Testis (tissue), 3 donors: ENCODE measurements around the gene MCC. TPM values are rescaled to one million over a fixed set of nuclear protein-coding genes. Genes with fewer than 3 reads are reported as not detected.

ENCODE experiments used
- DNase-seq: peaks from one replicate; pipeline ENCODE4 v3.0.0-alpha.2; 2019
- H3K27ac ChIP-seq, 2 donors: fragments of 200-600 bp; sonication (generic); one replicate each; pipeline ENCODE4 v1.5.1; 2019
- H3K27me3 ChIP-seq: fragments of 200-600 bp; sonication (generic); one replicate; pipeline ENCODE4 v1.5.1; 2019
- H3K36me3 ChIP-seq: fragments of 200-600 bp; sonication (generic); one replicate; pipeline ENCODE4 v1.5.1; 2017; ENCODE audit warnings: low read depth; ENCODE audit errors: missing control alignments
- H3K4me1 ChIP-seq: fragments of 200-600 bp; sonication (generic); one replicate; pipeline ENCODE4 v1.5.1; 2019
- H3K4me3 ChIP-seq, 2 donors: fragments of 200-600 bp; sonication (generic); one replicate each; pipeline ENCODE4 v1.5.1; 2017 to 2019
- H3K9me3 ChIP-seq: fragments of 200-600 bp; sonication (generic); one replicate; pipeline ENCODE4 v1.5.1; 2017
- POLR2A ChIP-seq: fragments of 450-650 bp; IDR thresholded peaks from one replicate; pipeline ENCODE4 v1.6.1; 2017; ENCODE audit warnings: antibody characterized with exemption, mild to moderate bottlenecking, moderate library complexity
- WGBS, 2 donors: methylation state at CpG; one replicate each; pipeline ENCODE4 v1.1.5; 2018; 5-methylcytosine and 5-hydroxymethylcytosine counted together
- intact Hi-C: fragments of 100-400 bp; cut with DNase I; formaldehyde crosslinking; loops from one replicate; pipeline ENCODE4 v1.15.1; 2023; ENCODE audit warnings: low total_unique reads
- polyA plus RNA-seq: library from polyadenylated mRNA; stranded (reverse); fragments of 350-450 nt; fragmentation: Illumina TruSeq; extraction: RNeasy Lipid Tissue Mini Kit (QIAGEN cat#74804); gene quantifications from one replicate; pipeline ENCODE4 v1.2.3, GENCODE V29; 2014; ENCODE audit warnings: low read depth, low replicate concordance; ENCODE audit not compliant: insufficient read depth
- total RNA-seq, 2 donors: library from RNA; depleted of rRNA; stranded (reverse); fragments of >200 nt; gene quantifications; one replicate each; pipeline ENCODE4 v1.2.3, GENCODE V29; 2016
- TF ChIP-seq, protein P1 (sequence below), 3 experiments: fragments of 450-650 bp in 2 of 3; fragments of 200-600 bp in 1 of 3; sonication (generic) in 1 of 3; IDR thresholded peaks; one replicate each; pipeline ENCODE4 v1.5.1; 2016 to 2019; ENCODE audit warnings: antibody characterized with exemption in 3 of 3, mild to moderate bottlenecking in 2 of 3, moderate library complexity in 1 of 3

MCC gene
- total and polyA plus RNA-seq, 3 donors from 2014 or later: 7.1 to 23.7 (median 21.4) TPM

DNA sequence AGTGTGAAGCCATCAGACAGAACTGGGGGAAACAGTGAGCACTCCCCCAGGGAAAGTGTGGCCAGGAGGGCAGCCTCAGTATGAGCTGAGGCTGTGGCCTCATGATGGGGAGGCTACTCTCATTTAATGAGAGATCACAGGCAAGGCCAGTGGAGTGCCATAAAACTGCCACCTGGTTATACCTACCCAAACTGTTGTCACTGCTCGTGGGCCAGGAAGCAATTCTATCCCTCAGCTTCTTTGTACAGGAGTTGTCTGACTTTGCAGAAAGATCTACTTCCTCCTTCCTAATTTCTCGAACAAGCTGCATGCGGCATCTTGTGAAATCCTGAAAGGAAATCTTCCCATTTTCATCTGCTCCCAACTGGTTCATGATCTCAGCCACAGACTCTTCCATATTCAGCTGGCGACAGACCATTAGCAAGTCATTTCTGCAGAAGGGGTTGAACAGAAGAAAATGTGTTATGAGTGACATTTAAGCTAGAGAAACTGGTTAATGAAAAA lies 103.4 kb downstream of the MCC start:
- H3K36me3 ChIP-seq: no peaks in the 10 kb centered on the region
- no peaks in the 10 kb centered on the region for H3K27me3 ChIP-seq
- no peak for DNase-seq
- H3K4me1 ChIP-seq: no peaks in the 10 kb centered on the region
- no peak overlapping the region for H3K27ac ChIP-seq
- intact Hi-C loops: no loop called here
- TF ChIP-seq POLR2A: no peak
- TF ChIP-seq, protein P1, sequence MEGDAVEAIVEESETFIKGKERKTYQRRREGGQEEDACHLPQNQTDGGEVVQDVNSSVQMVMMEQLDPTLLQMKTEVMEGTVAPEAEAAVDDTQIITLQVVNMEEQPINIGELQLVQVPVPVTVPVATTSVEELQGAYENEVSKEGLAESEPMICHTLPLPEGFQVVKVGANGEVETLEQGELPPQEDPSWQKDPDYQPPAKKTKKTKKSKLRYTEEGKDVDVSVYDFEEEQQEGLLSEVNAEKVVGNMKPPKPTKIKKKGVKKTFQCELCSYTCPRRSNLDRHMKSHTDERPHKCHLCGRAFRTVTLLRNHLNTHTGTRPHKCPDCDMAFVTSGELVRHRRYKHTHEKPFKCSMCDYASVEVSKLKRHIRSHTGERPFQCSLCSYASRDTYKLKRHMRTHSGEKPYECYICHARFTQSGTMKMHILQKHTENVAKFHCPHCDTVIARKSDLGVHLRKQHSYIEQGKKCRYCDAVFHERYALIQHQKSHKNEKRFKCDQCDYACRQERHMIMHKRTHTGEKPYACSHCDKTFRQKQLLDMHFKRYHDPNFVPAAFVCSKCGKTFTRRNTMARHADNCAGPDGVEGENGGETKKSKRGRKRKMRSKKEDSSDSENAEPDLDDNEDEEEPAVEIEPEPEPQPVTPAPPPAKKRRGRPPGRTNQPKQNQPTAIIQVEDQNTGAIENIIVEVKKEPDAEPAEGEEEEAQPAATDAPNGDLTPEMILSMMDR (IDR thresholded peaks at IDR 0.05): no peak
- 77 to 87% methylated on average over 4 of the region's 4 CpGs for WGBS, 2 donors
- H3K4me3 ChIP-seq: no peak overlapping the region
- H3K9me3 ChIP-seq: no peaks in the 10 kb centered on the region

- Histone ChIP-seq H3K4me1 (no peaks in the 10 kb centered on the region), H3K27me3 (no peaks in the 10 kb centered on the region), H3K27ac (no peak overlapping the region), H3K4me3 (no peak overlapping the region), H3K9me3 (no peaks in the 10 kb centered on the region), H3K36me3 (no peaks in the 10 kb centered on the region)
- WGBS, 2 donors: 56 to 84% methylated on average over 1 of the region's 1 CpG
- intact Hi-C loops: no loop called here
- no peak for DNase-seq
- TF ChIP-seq POLR2A: no peak
- TF ChIP-seq, protein P1 (IDR thresholded peaks at IDR 0.05): no peak
Measured at GRCh38 chr5:113382731-113383130, 105.5 kb downstream of the MCC start.

DNA sequence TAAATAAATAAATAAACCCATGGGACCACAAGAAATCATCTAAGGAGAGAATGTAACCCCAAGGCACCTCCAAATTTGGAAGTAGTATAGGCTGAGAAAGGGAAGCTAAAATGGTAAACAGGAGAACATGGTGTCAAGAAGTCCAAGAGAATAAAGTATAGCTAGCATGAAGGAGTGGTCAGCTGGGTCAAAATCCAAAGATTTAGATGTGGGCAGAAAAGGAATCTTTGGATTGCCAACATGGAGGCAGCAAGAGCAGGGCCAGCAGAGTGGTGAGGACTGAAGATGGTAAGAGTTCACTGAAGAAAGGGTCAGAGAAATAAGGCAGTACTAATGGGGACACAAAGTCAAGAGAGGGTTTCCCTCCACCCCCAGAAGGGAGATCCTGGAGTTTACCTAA lies 106.5 kb downstream of the MCC start:
- TF ChIP-seq POLR2A: no peak
- TF ChIP-seq, protein P1 (IDR thresholded peaks at IDR 0.05): no peak
- H3K9me3 ChIP-seq: no peaks in the 10 kb centered on the region
- no peaks in the 10 kb centered on the region for H3K4me1 ChIP-seq
- no peaks in the 10 kb centered on the region for H3K36me3 ChIP-seq
- intact Hi-C loops: no loop called here
- H3K4me3 ChIP-seq: no peak overlapping the region
- H3K27ac ChIP-seq: no peak overlapping the region
- H3K27me3 ChIP-seq: no peaks in the 10 kb centered on the region
- DNase-seq: no peak

- WGBS, 2 donors: 86 to 88% methylated on average over 3 of the region's 3 CpGs
- no peak overlapping the region for H3K27ac ChIP-seq
- no peak for TF ChIP-seq POLR2A
- TF ChIP-seq, protein P1 (IDR thresholded peaks at IDR 0.05): no peak
- no peaks in the 10 kb centered on the region for H3K36me3 ChIP-seq
- no peaks in the 10 kb centered on the region for H3K4me1 ChIP-seq
- DNase-seq: no peak
- intact Hi-C loops: no loop called here
- H3K27me3 ChIP-seq: no peaks in the 10 kb centered on the region
- H3K4me3 ChIP-seq: no peak overlapping the region
- no peaks in the 10 kb centered on the region for H3K9me3 ChIP-seq
Measured at GRCh38 chr5:113380807-113381326, 107.4 kb downstream of the MCC start.
